GM19438 (cell line): ENCODE data around the gene RBM20.

Experiments
- ATAC-seq: cut with Tn5 transposase; IDR thresholded peaks from one replicate; pipeline ENCODE4 v1.9.1; 2021; ENCODE audit warnings: low read depth; ENCODE audit not compliant: unreplicated experiment

Gene RBM20

DNA sequence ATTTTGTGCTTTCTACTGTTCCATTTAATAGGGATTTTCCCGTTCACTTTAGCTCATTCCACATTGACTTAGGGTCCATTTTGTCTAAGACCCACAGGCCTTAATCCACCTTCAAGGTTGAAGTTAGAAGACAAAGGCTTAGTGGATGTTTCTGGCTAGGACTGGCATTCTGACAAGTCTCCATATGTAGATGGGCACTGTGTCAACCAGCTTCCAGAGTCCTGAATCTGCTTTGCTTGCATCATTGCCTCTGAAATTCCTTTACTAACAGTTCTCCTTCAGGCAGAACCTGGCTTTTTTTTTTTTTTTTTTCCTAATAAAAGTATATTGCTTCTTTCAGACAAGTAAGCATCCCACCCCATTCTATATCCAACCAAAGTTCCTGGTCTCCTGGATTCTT lies 158.0 kb downstream of the RBM20 start:
- ATAC-seq = no peak

DNA sequence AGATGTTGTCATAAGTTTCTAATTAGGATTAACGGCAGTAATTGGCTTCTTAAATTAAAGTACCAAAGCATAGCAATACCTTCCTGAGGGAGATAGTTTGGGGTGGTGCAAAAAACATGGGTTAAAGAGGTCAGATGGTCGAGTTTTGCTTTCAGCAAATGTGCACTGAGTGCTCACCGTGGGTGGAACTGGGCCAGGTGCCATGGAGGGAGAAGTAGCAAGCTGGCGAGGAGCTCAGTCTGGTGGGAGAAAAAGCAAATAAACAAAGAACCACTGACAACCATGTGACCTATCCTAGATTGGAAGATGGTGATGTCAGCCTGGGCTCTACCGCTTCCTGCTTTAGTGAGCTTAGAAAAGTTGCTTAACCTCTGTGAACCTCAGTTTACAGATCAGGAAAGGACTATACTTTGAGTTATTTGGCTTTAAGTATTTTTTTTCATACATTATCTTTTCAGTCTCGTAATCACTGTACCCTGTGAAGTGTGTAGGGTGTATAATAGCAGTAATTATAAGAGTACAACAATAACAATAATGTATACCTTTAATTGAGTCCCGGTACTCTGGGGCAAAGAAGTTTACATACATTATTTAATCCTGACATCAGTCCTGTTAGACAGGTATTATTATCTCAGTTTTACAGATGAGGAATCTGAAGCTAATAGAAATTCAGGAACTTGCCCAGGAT lies 158.6 kb downstream of the RBM20 start:
- ATAC-seq = no peak

DNA sequence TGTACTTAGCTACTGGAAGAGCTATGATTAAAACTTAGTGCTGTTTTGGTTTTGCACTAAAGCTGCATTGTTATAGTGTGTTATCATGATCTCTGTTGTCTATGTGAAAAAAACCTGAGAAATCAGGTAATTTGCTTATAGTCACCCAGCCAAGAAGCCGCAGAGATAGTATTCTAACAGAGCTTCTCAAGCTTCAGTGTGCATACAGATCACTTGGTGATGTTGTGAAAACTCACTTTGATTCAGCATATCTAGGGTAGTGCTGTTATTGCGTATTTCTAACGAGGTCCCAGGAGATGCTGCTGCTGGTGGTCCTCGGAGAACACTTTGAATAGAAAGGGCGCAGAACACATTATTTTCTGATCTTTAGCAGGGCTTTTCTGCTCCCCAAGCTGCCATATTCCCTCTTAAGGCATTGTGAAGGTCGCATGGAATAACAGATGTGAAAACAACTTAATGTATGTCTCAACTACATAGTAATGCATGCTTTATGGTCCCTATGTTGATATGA lies 159.2 kb downstream of the RBM20 start:
- peak; percentile 40 for ATAC-seq

DNA sequence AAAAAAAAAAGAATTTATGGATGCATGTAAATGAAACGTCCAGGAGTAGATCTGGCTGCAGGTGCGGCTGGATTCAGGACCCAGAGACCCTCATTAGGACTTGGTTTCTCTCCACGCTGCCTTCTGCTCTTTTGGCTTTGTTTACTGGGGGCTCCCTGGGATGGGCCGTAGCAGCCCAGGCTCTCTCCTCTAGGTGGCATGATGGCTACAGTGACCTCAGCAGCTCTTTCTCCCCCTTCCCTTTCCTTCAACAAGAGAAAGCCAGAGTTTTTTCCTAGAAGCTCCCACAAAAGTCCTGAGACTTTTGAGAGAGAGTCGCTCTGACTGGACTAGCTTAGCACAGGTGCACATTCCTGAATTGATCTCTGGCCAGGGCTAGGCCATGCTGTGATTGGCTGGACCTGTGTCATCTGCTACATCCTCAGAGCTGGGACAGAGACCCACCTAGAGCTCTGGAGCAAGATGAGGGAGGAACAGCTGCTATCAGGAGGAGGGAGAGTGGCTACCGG lies 159.7 kb downstream of the RBM20 start:
- ATAC-seq = peak; percentile 78

DNA sequence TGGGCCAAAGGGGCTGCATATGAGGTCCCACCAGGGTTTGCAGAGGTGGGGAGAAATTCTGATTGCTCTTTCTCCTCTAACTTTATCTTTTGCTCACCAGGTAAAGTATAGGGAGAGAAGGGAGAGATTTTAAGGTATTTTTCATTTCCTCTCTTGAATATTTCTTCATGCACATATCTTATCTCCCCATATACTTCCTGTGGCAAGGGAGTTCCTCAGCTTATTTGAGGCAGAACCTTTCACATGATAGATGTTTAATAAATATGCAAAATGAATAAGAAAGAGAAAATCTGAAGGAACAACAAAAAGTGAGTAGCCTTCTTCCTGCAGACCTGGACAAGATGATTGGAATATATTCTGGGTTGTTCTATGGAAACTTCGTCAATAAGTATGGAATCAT lies 160.2 kb downstream of the RBM20 start:
- ATAC-seq = no peak

DNA sequence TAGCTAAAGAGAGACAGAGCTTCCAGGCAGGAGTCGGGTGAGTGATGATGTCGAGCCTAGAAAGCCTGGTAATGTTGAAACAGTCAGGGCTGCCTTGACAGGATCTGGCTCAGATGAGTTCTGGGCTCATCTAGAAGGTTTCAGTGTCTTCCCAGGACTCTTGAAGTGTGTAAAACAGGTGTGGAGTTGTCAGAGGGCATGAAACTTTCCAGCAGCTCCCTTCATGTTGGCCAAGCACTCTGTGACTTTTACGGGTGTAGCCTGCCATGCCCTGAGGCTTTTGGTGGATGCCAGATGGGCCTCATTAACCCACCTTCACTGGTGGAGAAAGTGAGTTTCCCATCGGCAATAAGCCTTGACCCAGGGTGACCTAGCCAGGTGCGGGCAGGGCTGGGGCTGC lies 161.2 kb downstream of the RBM20 start:
- ATAC-seq = no peak

DNA sequence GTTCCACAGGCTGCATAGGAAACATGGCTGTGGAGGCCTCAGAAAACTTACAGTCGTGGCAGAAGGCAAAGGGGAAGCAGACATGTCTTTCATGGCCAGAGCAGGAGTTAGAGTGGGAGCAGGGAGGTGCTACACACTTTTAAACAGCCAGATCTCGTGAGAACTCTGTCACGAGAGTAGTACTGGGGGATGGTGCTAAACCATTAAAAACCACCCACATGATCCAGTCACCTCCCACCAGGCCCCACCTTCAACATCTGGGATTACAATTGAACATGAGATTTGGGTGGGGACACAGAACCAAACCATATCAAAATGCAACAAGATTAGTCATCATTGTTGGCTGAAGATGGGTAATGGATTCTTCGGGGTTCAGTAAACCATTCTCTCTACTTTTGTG lies 162.2 kb downstream of the RBM20 start:
- no peak for ATAC-seq

DNA sequence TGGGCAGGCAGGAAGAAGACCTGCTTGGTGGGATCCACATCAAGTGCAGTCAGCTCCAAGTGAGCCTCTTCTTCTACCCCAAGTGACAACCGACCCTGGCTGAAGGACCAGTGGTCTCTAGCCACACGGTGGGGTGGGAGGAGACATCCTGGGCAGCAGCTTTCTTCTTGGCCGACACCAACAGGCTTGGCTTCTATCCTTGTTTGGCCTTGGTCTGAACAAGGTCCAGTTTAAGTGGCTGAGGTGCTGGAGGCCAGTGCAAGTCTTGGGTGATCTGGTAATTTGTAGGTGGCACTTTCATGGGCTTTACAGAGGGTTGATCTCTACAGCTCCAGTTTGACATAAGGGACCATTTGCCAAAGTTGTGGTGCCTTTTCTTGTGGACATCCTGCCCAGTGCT lies 164.0 kb downstream of the RBM20 start:
- no peak for ATAC-seq

DNA sequence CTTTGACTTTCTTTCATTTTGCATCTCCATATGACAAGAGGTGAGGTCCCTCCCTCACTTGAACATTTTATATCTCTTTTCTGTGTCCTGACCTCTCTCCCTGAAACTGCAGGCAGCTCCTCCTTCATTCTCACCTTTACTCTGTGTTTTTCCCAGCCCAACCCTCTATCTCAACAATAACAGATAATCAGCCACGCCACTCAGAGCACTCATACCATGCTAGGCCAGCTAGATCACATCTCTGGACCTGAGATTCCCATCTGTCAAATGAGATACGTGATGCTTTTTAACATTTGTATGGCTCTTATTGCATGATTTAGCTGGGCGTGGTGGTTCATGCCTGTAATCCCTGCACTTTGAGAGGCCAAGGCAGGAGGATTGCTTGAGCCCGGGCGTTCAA lies 164.5 kb downstream of the RBM20 start:
- no peak for ATAC-seq

DNA sequence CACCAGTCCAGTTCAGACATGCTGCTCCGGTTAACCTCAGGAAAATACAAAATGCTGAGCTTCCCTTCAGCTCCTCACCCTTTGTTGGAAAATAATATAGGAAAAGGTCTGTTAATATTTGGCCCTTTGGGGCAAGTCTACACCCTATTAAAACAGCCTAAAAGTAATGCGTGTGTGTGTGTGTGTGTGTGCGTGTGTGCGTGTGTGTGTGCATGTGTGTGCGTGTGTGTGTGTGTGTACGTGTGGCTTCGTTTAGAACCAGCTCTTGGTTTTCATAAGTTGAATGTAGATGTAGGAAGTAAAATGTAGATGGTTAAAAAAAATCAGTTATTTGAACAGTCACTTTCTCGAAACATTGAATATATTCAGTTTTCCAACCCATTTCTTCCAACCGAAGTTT lies 166.5 kb downstream of the RBM20 start:
- ATAC-seq = no peak

DNA sequence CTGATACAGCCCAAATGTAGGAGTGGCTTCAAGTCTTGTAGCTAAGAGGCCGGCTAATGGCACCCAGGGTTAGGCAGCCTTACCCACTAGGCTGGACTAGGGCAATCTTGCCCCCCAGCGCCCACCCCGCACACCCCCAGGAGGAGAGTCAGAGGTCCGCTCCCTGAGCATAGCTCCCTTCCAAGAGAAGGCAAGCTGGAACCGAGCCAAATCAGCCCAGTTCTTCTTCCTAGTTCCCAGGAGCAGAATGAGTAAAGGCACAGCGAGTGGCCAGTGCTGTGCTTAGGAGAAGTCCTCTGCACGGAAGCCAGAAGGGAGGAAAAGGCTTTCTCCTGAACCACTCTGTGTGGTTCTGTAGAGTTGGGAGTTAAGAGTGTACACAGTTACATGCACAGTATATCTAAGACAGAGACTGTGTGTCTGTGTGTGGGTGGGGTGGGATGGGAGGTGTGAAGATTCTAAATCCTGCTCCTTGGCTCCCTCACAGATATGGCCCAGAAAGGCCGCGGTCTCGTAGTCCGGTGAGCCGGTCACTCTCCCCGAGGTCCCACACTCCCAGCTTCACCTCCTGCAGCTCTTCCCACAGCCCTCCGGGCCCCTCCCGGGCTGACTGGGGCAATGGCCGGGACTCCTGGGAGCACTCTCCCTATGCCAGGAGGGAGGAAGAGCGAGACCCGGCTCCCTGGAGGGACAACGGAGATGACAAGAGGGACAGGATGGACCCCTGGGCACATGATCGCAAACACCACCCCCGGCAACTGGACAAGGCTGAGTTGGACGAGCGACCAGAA lies 167.8 kb downstream of the RBM20 start:
- no peak for ATAC-seq

DNA sequence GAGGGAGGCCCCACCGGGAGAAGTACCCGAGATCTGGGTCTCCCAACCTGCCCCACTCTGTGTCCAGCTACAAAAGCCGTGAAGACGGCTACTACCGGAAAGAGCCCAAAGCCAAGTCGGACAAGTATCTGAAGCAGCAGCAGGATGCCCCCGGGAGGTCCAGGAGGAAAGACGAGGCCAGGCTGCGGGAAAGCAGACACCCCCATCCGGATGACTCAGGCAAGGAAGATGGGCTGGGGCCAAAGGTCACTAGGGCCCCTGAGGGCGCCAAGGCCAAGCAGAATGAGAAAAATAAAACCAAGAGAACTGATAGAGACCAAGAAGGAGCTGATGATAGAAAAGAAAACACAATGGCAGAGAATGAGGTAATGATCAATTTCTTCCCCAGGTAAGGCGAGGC lies 168.4 kb downstream of the RBM20 start:
- ATAC-seq = no peak

DNA sequence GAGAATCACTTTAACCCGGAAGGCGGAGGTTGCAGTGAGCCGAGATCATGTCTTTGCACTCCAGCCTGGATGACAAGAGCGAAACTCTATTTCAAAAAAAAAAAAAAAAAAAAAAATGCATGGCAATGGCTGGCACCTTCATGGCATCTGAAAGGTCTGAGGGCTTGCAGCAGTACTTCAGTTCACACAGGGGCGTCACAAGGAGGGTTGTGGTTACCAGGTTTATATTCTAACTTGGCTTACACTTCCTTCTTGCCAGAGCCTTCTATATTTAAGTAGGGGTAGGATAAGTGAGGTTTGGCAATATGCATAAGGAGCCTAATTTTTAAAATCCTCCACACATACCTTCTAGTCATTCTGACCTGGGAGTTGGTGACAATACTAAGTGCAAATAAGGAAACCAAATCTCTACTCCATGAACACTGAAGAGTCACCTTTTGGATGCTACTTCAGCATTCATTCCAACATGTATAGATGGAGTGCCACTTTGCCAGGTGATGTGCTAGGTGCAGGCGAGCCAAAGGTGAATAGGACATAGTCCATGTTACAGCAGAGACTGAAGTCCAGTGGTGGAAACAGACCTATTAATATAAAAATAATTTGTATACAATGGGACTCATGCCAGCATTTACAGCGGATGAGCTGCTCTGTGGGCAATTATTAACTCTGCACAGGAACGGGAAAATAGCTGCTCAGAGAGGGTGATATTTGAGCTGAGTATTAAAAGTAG lies 169.8 kb downstream of the RBM20 start:
- no peak for ATAC-seq

DNA sequence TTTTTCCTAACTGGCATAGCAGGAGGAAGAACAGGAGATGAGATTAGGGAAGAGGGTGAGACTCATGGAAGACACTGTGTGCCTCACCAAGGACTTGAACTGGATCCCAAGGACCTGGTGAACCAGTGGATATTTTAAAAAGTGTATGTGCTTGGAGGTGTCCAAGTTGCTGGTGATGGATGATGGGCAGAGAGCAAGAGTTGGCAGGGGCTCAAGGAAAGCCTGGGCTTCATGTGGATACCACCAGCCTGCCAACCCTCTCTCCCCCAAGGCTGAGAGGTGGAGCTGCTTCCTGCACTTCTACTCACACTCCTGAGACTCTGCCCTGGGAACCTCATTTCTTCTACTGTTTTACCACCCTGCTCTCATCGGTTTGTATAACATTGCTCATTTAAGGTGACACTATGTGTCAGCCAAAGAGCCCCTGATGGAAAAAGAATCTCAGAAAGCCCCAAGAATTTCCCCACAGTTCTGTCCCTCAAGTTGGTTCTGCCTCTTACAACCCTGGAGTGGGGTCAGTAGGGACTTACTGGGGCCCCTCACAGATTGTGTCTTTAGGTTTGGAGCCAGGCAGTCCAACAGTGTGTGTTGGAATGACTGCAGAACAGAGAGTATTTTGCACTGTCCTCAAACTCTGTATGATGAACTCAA lies 171.3 kb downstream of the RBM20 start:
- ATAC-seq = no peak

DNA sequence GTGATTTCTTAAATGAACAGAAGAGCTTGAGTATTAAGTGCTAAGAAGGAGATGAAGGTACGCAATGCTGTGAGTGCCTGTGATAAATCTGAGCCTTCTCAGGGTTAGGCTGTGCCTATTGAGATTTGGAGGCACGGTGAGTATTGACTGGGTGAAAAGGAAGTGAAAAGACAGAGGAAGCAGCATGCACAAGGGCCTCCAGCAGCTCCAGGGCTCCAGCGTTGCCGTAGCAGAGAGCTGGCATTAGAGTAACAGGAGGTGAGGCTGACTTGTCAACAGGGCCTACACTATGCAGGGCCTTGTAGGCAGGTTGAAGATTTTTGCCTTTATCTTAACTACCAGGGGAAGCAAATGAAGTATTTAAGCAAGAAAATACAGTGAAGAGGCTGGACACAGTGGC lies 173.5 kb downstream of the RBM20 start:
- no peak for ATAC-seq

DNA sequence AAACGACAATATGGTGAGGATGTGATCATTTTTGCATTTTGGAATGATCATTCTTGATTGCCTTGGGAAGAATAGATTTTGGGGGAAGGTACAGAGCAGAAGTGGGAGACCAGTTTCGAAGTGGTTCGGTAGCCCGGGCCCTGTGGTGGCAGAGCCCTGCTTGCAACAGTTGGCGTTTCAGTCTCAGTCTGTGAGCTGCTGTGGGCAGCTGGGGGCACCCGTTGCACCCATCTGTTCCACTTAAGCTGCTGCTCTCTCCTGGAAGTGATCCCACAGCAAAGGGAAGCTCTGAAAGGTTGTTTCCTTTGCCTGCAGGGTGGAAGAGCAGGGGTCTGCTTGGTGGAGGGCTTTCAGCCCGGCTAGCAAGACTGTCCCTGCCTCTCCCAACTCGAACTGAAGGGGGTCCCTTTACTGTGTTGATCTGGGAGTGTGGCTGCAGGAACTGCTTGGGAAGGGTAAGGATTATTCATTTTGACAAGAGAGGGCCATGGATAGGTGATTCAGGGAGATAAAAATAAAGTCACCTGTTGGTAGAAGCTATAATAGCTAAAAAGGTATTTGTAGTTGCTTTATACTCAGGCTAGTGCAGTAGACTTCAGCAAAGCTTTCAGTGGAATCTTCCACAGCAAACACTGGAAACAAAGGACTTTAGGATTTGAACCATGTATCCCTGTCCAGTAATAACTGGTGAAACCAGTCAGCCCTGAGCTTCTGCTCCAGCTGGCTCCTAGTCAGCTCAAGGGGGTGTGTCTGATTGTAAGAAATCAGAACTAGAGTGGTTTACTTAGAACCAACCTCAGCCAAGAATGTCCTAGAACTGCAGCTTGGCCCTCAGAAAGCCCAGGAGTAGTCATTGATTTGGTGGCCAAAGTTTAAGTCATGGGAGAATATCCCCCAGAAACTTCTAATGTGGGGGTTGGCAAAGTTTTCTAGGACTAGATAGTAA lies 174.4 kb downstream of the RBM20 start:
- no peak for ATAC-seq

DNA sequence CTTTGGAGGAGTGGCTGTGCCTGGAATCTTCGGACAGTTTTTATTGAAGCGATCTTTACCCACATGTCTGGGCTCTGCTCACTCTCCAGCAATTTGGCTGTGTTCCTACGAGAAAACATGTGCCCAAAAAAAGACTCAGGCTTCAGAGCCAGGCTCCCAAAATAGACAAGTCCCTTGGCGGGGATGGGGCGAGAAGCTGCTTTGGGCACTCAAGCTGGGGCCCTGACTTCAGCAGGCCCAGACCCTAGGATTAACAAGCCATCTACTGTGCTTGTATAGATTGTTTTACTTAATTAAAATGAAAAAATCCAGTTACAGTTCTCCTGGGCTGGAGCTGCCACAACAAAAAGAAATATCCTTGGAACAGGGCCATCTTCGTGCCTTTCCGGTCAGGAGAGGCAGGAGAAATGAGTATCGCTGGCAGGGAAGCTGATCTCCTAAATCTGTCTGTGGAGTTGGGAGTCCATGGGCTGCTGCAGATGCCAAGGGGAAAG lies 176.2 kb downstream of the RBM20 start:
- ATAC-seq = no peak

DNA sequence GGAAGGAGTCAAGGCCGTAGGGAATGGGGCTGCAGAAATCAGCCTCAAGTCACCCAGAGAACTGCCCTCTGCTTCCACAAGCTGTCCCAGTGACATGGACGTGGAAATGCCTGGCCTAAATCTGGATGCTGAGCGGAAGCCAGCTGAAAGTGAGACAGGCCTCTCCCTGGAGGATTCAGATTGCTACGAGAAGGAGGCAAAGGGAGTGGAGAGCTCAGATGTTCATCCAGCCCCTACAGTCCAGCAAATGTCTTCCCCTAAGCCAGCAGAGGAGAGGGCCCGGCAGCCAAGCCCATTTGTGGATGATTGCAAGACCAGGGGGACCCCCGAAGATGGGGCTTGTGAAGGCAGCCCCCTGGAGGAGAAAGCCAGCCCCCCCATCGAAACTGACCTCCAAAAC lies 177.4 kb downstream of the RBM20 start:
- ATAC-seq = no peak

DNA sequence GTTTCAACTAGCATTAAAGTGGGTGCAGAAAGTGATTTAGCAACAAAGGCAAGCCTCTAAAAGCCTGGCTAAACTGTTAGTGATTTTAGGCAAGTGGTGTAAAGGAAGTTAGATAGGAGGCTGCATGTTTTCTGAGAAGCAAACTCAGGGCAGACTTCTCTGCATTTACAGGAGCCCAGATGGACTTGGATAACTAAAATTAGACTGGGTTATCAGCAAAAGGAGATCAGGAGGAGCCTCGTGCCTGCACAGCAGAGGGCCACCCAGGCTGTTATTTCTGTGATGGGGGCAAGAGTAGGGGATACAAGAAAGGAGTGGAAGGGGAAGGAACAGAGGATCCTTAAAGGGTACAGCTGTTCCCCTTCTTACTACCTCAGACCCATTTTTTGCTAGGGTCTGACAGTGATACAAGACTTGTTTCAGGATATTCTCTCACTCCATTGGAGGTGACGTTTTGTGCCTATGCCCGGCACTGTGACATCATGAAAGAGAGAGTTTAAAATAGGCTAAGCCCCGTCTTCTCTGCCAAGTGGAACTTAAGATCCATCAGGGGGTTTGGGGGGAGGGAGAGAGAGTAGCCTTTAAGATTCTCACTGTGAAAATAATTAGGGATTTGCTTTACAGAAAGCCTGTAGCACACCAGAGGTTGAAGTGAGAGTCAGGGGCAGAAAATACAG lies 178.0 kb downstream of the RBM20 start:
- ATAC-seq = no peak
